ENCODE results near the gene NSMCE1.

DNA sequence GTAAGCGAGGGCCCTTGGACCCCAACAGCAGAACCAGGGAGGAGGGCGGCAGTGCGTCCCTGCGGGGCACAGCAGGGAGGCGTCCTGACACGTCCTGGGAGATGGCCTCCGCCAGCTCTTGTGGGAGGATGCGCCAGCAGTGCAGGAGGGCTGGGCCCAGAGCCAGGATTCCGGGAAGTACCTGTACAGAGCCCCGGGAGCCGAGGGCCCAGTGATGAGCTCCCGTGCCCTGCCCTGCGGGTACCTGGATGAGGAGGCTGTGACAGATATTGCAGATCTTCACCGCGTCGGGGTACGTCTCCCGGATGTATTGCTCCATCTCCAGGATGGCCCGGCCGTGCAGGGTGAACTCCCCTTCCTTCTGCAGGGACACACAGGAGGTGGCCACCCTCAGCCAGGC is 42.1 kb downstream of the NSMCE1 start:
- TF ChIP-seq POLR2A (IDR thresholded peaks at IDR 0.05; ENCODE audit: low read length) (no peak), GATA1 (IDR thresholded peaks at IDR 0.05; ENCODE audit: low read depth, low read length) (no peak)
